GM23338 (cell line): ENCODE data around the gene DROSHA. TPM values are rescaled to one million over a fixed set of nuclear protein-coding genes. Genes with fewer than 3 reads are reported as not detected.
"Not testable (repeated sequence)": the region's sequence is repeated elsewhere in the genome, so short reads cannot be mapped to it uniquely, and the experiment has no call there.

Experiments
- ATAC-seq: fragments of 200-7000 bp; cut with Tn5 transposase; 3 replicates; pipeline ENCODE4 v1.9.1; 2020
- DNase-seq: peaks from one replicate; pipeline ENCODE4 v3.0.0-alpha.2; 2015; ENCODE audit warnings: low spot score
- H2AFZ ChIP-seq: fragments of 200-600 bp; sonication (generic); 2 replicates; pipeline ENCODE4 v1.8.0; 2016; ENCODE audit warnings: antibody characterized with exemption, mild to moderate bottlenecking, moderate library complexity
- H3F3A ChIP-seq: fragments of 200-600 bp; sonication (generic); replicated peaks from 2 replicates; pipeline ENCODE4 v1.8.0; 2017; ENCODE audit warnings: antibody characterized with exemption, mixed run types, low read depth
- H3K27ac ChIP-seq: fragments of 200-600 bp; sonication (generic); 2 replicates; pipeline ENCODE4 v1.6.1; 2016; ENCODE audit warnings: low read depth
- H3K27me3 ChIP-seq: fragments of 200-600 bp; sonication (generic); 2 replicates; pipeline ENCODE4 v1.8.0; 2016; ENCODE audit warnings: mild to moderate bottlenecking, mixed run types, moderate library complexity; ENCODE audit not compliant: insufficient read depth
- H3K36me3 ChIP-seq: fragments of 200-600 bp; sonication (generic); 2 replicates; pipeline ENCODE4 v1.8.0; 2016; ENCODE audit warnings: mild to moderate bottlenecking; ENCODE audit not compliant: insufficient read depth
- H3K4me1 ChIP-seq: fragments of 200-600 bp; sonication (generic); 2 replicates; pipeline ENCODE4 v1.8.0; 2016; ENCODE audit warnings: mild to moderate bottlenecking, moderate library complexity; ENCODE audit not compliant: insufficient read depth
- H3K4me2 ChIP-seq: fragments of 200-600 bp; sonication (generic); 2 replicates; pipeline ENCODE4 v1.7.1; 2017; ENCODE audit warnings: mixed run types
- H3K4me3 ChIP-seq: fragments of 200-600 bp; sonication (generic); 2 replicates; pipeline ENCODE4 v1.6.1; 2016; ENCODE audit warnings: mixed run types
- H3K79me2 ChIP-seq: fragments of 200-600 bp; sonication (generic); replicated peaks from 2 replicates; pipeline ENCODE4 v1.8.0; 2017; ENCODE audit warnings: mild to moderate bottlenecking; ENCODE audit not compliant: insufficient read depth
- H3K9me2 ChIP-seq: fragments of 200-600 bp; sonication (generic); 2 replicates; pipeline ENCODE4 v1.8.0; 2017; ENCODE audit not compliant: insufficient read depth
- H4K20me1 ChIP-seq: fragments of 200-600 bp; sonication (generic); replicated peaks from 2 replicates; pipeline ENCODE4 v1.8.0; 2017; ENCODE audit warnings: mild to moderate bottlenecking; ENCODE audit not compliant: insufficient read depth
- H3K27ac Mint-ChIP-seq: 2 replicates; pipeline ENCODE4 v1.8.0; 2020; ENCODE audit warnings: inconsistent platforms, mild to moderate bottlenecking, moderate library complexity, mixed read lengths
- H3K27me3 Mint-ChIP-seq: 3 replicates; pipeline ENCODE4 v1.8.0; 2022; ENCODE audit warnings: low read depth, mild to moderate bottlenecking, moderate library complexity, mixed read lengths, inconsistent platforms; ENCODE audit not compliant: insufficient read depth, poor library complexity
- H3K36me3 Mint-ChIP-seq: 3 replicates; pipeline ENCODE4 v1.8.0; 2021; ENCODE audit warnings: low read depth, mild to moderate bottlenecking, inconsistent platforms, moderate library complexity, mixed read lengths
- H3K4me1 Mint-ChIP-seq: 3 replicates; pipeline ENCODE4 v1.8.0; 2020; ENCODE audit warnings: mild to moderate bottlenecking, inconsistent platforms, mixed read lengths
- H3K4me3 Mint-ChIP-seq: 3 replicates; pipeline ENCODE4 v1.8.0; 2021; ENCODE audit warnings: moderate library complexity, mild to moderate bottlenecking, inconsistent platforms, mixed read lengths
- H3K9me3 Mint-ChIP-seq: 3 replicates; pipeline ENCODE4 v1.8.0; 2020; ENCODE audit warnings: moderate library complexity, mild to moderate bottlenecking, inconsistent platforms, mixed read lengths
- CREB1 ChIP-seq: fragments of 250-450 bp; sonication (Bioruptor Pico); IDR thresholded peaks from 2 replicates; pipeline ENCODE4 v1.5.0; 2020; ENCODE audit warnings: low read depth, mild to moderate bottlenecking, moderate library complexity
- CTCF ChIP-seq, 2 experiments: fragments of 200-600 bp in 1 of 2; sonication (generic) in 1 of 2; conservative IDR thresholded peaks; 2 replicates each; pipeline versions ENCODE4 v1.5.1 to v1.6.1; 2016 to 2017; ENCODE audit warnings: antibody characterized with exemption in 2 of 2, low read depth in 2 of 2, mild to moderate bottlenecking in 2 of 2, moderate library complexity in 1 of 2
- ETS1 ChIP-seq: IDR thresholded peaks from 2 replicates; pipeline ENCODE4 v1.6.1; 2016; ENCODE audit warnings: antibody characterized with exemption
- EZH2 ChIP-seq: fragments of 200-600 bp; sonication (generic); IDR thresholded peaks from one replicate; pipeline ENCODE4 v1.8.0; 2017; ENCODE audit warnings: antibody characterized with exemption, mild to moderate bottlenecking, low read depth; ENCODE audit not compliant: unreplicated experiment
- EZH2phosphoT487 ChIP-seq: fragments of 200-600 bp; sonication (generic); IDR thresholded peaks from one replicate; pipeline ENCODE4 v1.8.1; 2018; ENCODE audit warnings: antibody characterized with exemption; ENCODE audit not compliant: unreplicated experiment
- JUNB ChIP-seq: IDR thresholded peaks from one replicate; pipeline ENCODE4 v1.6.1; 2016; ENCODE audit warnings: antibody characterized with exemption; ENCODE audit not compliant: unreplicated experiment
- STAT1 ChIP-seq: IDR thresholded peaks from one replicate; pipeline ENCODE4 v1.6.1; 2016; ENCODE audit warnings: antibody characterized with exemption; ENCODE audit not compliant: unreplicated experiment
- ZNF331 ChIP-seq: fragments of 250-450 bp; sonication (Bioruptor Pico); IDR thresholded peaks from 2 replicates; pipeline ENCODE4 v1.5.0; 2020; ENCODE audit warnings: low read depth, mild to moderate bottlenecking, moderate library complexity
- ZNF462 ChIP-seq: fragments of 250-450 bp; sonication (Bioruptor Pico); IDR thresholded peaks from 2 replicates; pipeline ENCODE4 v1.5.0; 2020; ENCODE audit warnings: mild to moderate bottlenecking, moderate library complexity
- polyA plus RNA-seq: library from polyadenylated mRNA; unstranded; fragments of >200 nt; fragmentation: Nextera tagmentation; extraction: Ambion mirVana; gene quantifications from 2 replicates; pipeline ENCODE4 v1.2.1, GENCODE V29; 2016
- total RNA-seq: library from RNA; depleted of rRNA; stranded (reverse); fragments of >200 nt; shearing (Covaris generic); gene quantifications from 2 replicates; pipeline ENCODE4 v1.2.3, GENCODE V29; 2014

DROSHA gene
- total and polyA plus RNA-seq, 2 experiments from 2014 or later = 70.6 to 87.8 TPM

- TF ChIP-seq EZH2phosphoT487 (no peak), STAT1 (no peak), JUNB (no peak), ETS1 (no peak), CTCF (conservative IDR thresholded peaks at IDR 0.05; ENCODE audit: low read depth in 2 of 2) (no peak), CREB1 (CRISPR knock-in tag) (no peak), ZNF331 (CRISPR knock-in tag) (no peak)
Measured at GRCh38 chr5:31553863-31554262, 22.0 kb upstream of the DROSHA start (continued).

GRCh38 chr5:31551878-31552277 lies 20.0 kb upstream of the DROSHA start:
- H3K27ac Mint-ChIP-seq = no peak overlapping the region
- no peaks in the 10 kb centered on the region for H3K9me3 Mint-ChIP-seq
- no peaks in the 10 kb centered on the region for H3K9me2 ChIP-seq
- H3F3A ChIP-seq = no peaks in the 10 kb centered on the region
- no peaks in the 10 kb centered on the region for H3K79me2 ChIP-seq
- no peak for ATAC-seq
- no peaks in the 10 kb centered on the region for H3K27me3 Mint-ChIP-seq
- H3K4me3 Mint-ChIP-seq = no peak overlapping the region
- no peak overlapping the region for H3K4me2 ChIP-seq
- H3K27me3 ChIP-seq = no peaks in the 10 kb centered on the region
- peaks cover 30% of the 10 kb centered on the region for H3K36me3 ChIP-seq
- no peak overlapping the region for H3K4me3 ChIP-seq
- H2AFZ ChIP-seq = no peak overlapping the region
- H3K4me1 Mint-ChIP-seq = no peaks in the 10 kb centered on the region
- peak; percentile 29 for DNase-seq
- no peaks in the 10 kb centered on the region for H3K4me1 ChIP-seq
- peaks cover 77% of the 10 kb centered on the region for H3K36me3 Mint-ChIP-seq
- TF ChIP-seq ZNF331 (CRISPR knock-in tag) (no peak), CTCF (conservative IDR thresholded peaks at IDR 0.05; ENCODE audit: low read depth in 2 of 2) (0 out of 4 replicates have a peak, but pooled peaks of 1 of the 2 experiments have one; percentile 9), STAT1 (no peak), EZH2 (no peak), ZNF462 (CRISPR knock-in tag) (no peak)
- H4K20me1 ChIP-seq = no peaks in the 10 kb centered on the region
- H3K27ac ChIP-seq = no peak overlapping the region

- H3K27ac Mint-ChIP-seq, H3K4me2 ChIP-seq, H3K27me3 ChIP-seq, H3K4me3 Mint-ChIP-seq, H3K79me2 ChIP-seq, H3K27ac ChIP-seq, ATAC-seq, H3K4me1 Mint-ChIP-seq, DNase-seq, H3K9me3 Mint-ChIP-seq, H3K9me2 ChIP-seq, H3F3A ChIP-seq, H3K4me3 ChIP-seq, H4K20me1 ChIP-seq, H3K4me1 ChIP-seq, H3K27me3 Mint-ChIP-seq, H2AFZ ChIP-seq: not testable (repeated sequence)
- H3K36me3 ChIP-seq = peaks cover 44% of the 10 kb centered on the region
- peaks cover 81% of the 10 kb centered on the region for H3K36me3 Mint-ChIP-seq
Measured at GRCh38 chr5:31549114-31549513, 17.2 kb upstream of the DROSHA start.
